Thyroid gland (tissue), 4 donors: ENCODE results near the gene ZNF677. TPM values are rescaled to one million over a fixed set of nuclear protein-coding genes. Genes with fewer than 3 reads are reported as not detected.
"Not testable (repeated sequence)": the region's sequence is repeated elsewhere in the genome, so short reads cannot be mapped to it uniquely, and the experiment has no call there.

ENCODE experiments used
- DNase-seq, 2 donors: peaks; one replicate each; pipeline ENCODE4 v3.0.0-alpha.2; 2019
- H3K27ac ChIP-seq, 3 donors: fragments of 200-600 bp; sonication (generic); 1 replicate in 2 of 3; 2 replicates in 1 of 3; pipeline ENCODE4 v1.5.1; 2016 to 2019; ENCODE audit warnings: mild to moderate bottlenecking in 1 of 3, moderate library complexity in 1 of 3
- H3K27me3 ChIP-seq: fragments of 200-600 bp; sonication (generic); one replicate; pipeline ENCODE4 v1.5.1; 2019
- H3K36me3 ChIP-seq, 2 donors: fragments of 200-600 bp; sonication (generic); one replicate each; pipeline ENCODE4 v1.5.1; 2016 to 2019
- H3K4me1 ChIP-seq, 2 donors: fragments of 200-600 bp; sonication (generic); one replicate each; pipeline ENCODE4 v1.5.1; 2017 to 2019
- H3K4me3 ChIP-seq, 3 donors: fragments of 200-600 bp; sonication (generic); replicated peaks in 1 of 3; 1 replicate in 2 of 3; 2 replicates in 1 of 3; pipeline ENCODE4 v1.5.1; 2016; ENCODE audit warnings: mild to moderate bottlenecking in 1 of 3
- H3K9me3 ChIP-seq: fragments of 200-600 bp; sonication (generic); one replicate; pipeline ENCODE4 v1.5.1; 2017
- CTCF ChIP-seq, 6 experiments: fragments of 200-600 bp in 3 of 6; fragments of 450-650 bp in 3 of 6; sonication (generic) in 3 of 6; IDR thresholded peaks; one replicate each; pipeline ENCODE4 v1.5.1; 2016 to 2019; ENCODE audit warnings: antibody characterized with exemption in 6 of 6, mild to moderate bottlenecking in 2 of 6, inconsistent platforms in 1 of 6, moderate library complexity in 1 of 6
- POLR2A ChIP-seq, 2 donors: fragments of 450-650 bp; IDR thresholded peaks; one replicate each; pipeline ENCODE4 v1.6.1; 2017; ENCODE audit warnings: antibody characterized with exemption in 2 of 2, mild to moderate bottlenecking in 2 of 2, moderate library complexity in 1 of 2
- WGBS, 2 donors: methylation state at CpG; one replicate each; pipeline ENCODE4 v1.1.5; 2017; 5-methylcytosine and 5-hydroxymethylcytosine counted together
- intact Hi-C: fragments of 100-400 bp; cut with DNase I; formaldehyde crosslinking; loops from one replicate; pipeline ENCODE4 v1.15.1; 2023
- total RNA-seq, 4 donors: library from RNA; depleted of rRNA; stranded (reverse); fragments of >200 nt; gene quantifications; one replicate each; pipeline ENCODE4 v1.2.3, GENCODE V29; 2016

The ZNF677 gene
- total RNA-seq, 4 donors from 2014 or later: 15.7 to 42.1 (median 19.5) TPM

- H3K36me3 ChIP-seq: no peaks in the 10 kb centered on the region
- no peaks in the 10 kb centered on the region for H3K9me3 ChIP-seq
- H3K4me1 ChIP-seq: no peaks in the 10 kb centered on the region
- intact Hi-C loops: loop anchor here (10.0 kb wide), 1 partner anchor 1110 kb away; no protein-coding TSS in a partner anchor
- H3K27ac ChIP-seq: no peak overlapping the region
- no peak for DNase-seq
- no peaks in the 10 kb centered on the region for H3K27me3 ChIP-seq
- TF ChIP-seq POLR2A (IDR thresholded peaks at IDR 0.05): no peak
- 89 to 96% methylated on average over 19 to 20 of the region's 20 CpGs for WGBS, 2 donors
- H3K4me3 ChIP-seq: no peak overlapping the region
Measured at GRCh38 chr19:53224606-53225005, 30.1 kb downstream of the ZNF677 start.

- intact Hi-C loops: loop anchor here (10.0 kb wide), 1 partner anchor 1108 kb away; no protein-coding TSS in a partner anchor
- H3K9me3 ChIP-seq, H3K4me3 ChIP-seq: not testable (repeated sequence)
Measured at GRCh38 chr19:53222716-53223115, 32.0 kb downstream of the ZNF677 start.

GRCh38 chr19:53212703-53213320 is 41.9 kb downstream of the ZNF677 start:
- TF ChIP-seq POLR2A (IDR thresholded peaks at IDR 0.05) (no peak), CTCF (IDR thresholded peaks at IDR 0.05) (no peak)
- 98% methylated on average over 2 of the region's 2 CpGs for WGBS, 2 donors
- intact Hi-C loops: loop anchor here (5.0 kb wide), 1 partner anchor 1346 kb away; no protein-coding TSS in a partner anchor

More at GRCh38 chr19:53222716-53223115, 32.0 kb downstream of the ZNF677 start:
- not testable (repeated sequence) for H3K36me3 ChIP-seq, DNase-seq, H3K27me3 ChIP-seq, H3K4me1 ChIP-seq, H3K27ac ChIP-seq
- WGBS, 2 donors: 93% methylated on average over 3 of the region's 28 CpGs; no CpG with 5 or more reads in 1 of the 2 donors

GRCh38 chr19:53211554-53211953 is 43.1 kb downstream of the ZNF677 start:
- intact Hi-C loops: loop anchor here (5.0 kb wide), 1 partner anchor 1344 kb away; no protein-coding TSS in a partner anchor
- not testable (repeated sequence) for DNase-seq, H3K4me1 ChIP-seq, H3K4me3 ChIP-seq, H3K27ac ChIP-seq, H3K27me3 ChIP-seq
- WGBS, 2 donors: 79 to 87% methylated on average over 3 of the region's 3 CpGs
- Histone ChIP-seq H3K36me3 (peaks cover 30 to 47% of the 10 kb centered on the region in 2 donors), H3K9me3 (peaks cover 18% of the 10 kb centered on the region)

More at GRCh38 chr19:53212703-53213320, 41.9 kb downstream of the ZNF677 start:
- no peak for DNase-seq
- no peaks in the 10 kb centered on the region for H3K27me3 ChIP-seq
- H3K27ac ChIP-seq: no peak overlapping the region
- H3K4me1 ChIP-seq: no peaks in the 10 kb centered on the region
- H3K36me3 ChIP-seq: peaks cover 29 to 35% of the 10 kb centered on the region in 2 donors
- no peak overlapping the region for H3K4me3 ChIP-seq
- H3K9me3 ChIP-seq: peaks cover 18% of the 10 kb centered on the region

- peak; percentile 98 for DNase-seq
- H3K27ac ChIP-seq: peak overlapping the region; percentile 58 to 81 (median 61)
- H3K36me3 ChIP-seq: no peaks in the 10 kb centered on the region
- no peaks in the 10 kb centered on the region for H3K27me3 ChIP-seq
- H3K9me3 ChIP-seq: no peaks in the 10 kb centered on the region
- 2 to 4% methylated on average over 22 to 29 of the region's 42 CpGs for WGBS, 2 donors
- TF ChIP-seq POLR2A (IDR thresholded peaks at IDR 0.05) (peak; percentile 25 to 69), CTCF (IDR thresholded peaks at IDR 0.05) (no peak)
- intact Hi-C loops: loop anchor here (10.0 kb wide), 2 partner anchors 168 to 548 kb away; partner anchors contain the start of gene ZNF525
- peak overlapping the region; percentile 23 to 70 (median 52) for H3K4me3 ChIP-seq
- peaks cover 8% of the 10 kb centered on the region in 2 donors for H3K4me1 ChIP-seq
Measured at GRCh38 chr19:53196777-53197396, 57.8 kb downstream of the ZNF677 start.

- no peaks in the 10 kb centered on the region for H3K9me3 ChIP-seq
- H3K27me3 ChIP-seq: no peaks in the 10 kb centered on the region
- TF ChIP-seq POLR2A (IDR thresholded peaks at IDR 0.05): no peak
- peak; percentile 80 to 97 (median 92) for TF ChIP-seq CTCF (IDR thresholded peaks at IDR 0.05)
- 0% methylated on average over 3 of the region's 3 CpGs for WGBS, 2 donors
- peaks cover 8% of the 10 kb centered on the region in 2 donors for H3K4me1 ChIP-seq
- no peaks in the 10 kb centered on the region for H3K36me3 ChIP-seq
- peak; percentile 84 to 85 for DNase-seq
- H3K4me3 ChIP-seq: no peak overlapping the region
- intact Hi-C loops: loop anchor here (10.0 kb wide), 2 partner anchors 169 to 549 kb away; partner anchors contain the start of gene ZNF525
- H3K27ac ChIP-seq: no peak overlapping the region
Measured at GRCh38 chr19:53195265-53195903, 59.3 kb downstream of the ZNF677 start.
